ENCODE measurements around the gene COL1A1.

COL1A1 gene

GRCh38 chr17:50199803-50200456 lies 1.5 kb downstream of the COL1A1 start:
- peak; percentile 40 for DNase-seq (ENCODE audit: low read depth)
- TF ChIP-seq, protein P1, sequence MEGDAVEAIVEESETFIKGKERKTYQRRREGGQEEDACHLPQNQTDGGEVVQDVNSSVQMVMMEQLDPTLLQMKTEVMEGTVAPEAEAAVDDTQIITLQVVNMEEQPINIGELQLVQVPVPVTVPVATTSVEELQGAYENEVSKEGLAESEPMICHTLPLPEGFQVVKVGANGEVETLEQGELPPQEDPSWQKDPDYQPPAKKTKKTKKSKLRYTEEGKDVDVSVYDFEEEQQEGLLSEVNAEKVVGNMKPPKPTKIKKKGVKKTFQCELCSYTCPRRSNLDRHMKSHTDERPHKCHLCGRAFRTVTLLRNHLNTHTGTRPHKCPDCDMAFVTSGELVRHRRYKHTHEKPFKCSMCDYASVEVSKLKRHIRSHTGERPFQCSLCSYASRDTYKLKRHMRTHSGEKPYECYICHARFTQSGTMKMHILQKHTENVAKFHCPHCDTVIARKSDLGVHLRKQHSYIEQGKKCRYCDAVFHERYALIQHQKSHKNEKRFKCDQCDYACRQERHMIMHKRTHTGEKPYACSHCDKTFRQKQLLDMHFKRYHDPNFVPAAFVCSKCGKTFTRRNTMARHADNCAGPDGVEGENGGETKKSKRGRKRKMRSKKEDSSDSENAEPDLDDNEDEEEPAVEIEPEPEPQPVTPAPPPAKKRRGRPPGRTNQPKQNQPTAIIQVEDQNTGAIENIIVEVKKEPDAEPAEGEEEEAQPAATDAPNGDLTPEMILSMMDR (IDR thresholded peaks at IDR 0.05; ENCODE audit: low read depth, low read length, missing control alignments), result no peak
- H3K4me3 ChIP-seq (ENCODE audit: low read depth, low read length), result peak overlapping the region; percentile 45

- H3K4me3 ChIP-seq (ENCODE audit: low read depth, low read length), result peak overlapping the region; percentile 45
- TF ChIP-seq, protein P1 (IDR thresholded peaks at IDR 0.05; ENCODE audit: low read depth, low read length, missing control alignments), result no peak
- no peak for DNase-seq (ENCODE audit: low read depth)
Measured at GRCh38 chr17:50199211-50199802, 2.1 kb downstream of the COL1A1 start.

DNA sequence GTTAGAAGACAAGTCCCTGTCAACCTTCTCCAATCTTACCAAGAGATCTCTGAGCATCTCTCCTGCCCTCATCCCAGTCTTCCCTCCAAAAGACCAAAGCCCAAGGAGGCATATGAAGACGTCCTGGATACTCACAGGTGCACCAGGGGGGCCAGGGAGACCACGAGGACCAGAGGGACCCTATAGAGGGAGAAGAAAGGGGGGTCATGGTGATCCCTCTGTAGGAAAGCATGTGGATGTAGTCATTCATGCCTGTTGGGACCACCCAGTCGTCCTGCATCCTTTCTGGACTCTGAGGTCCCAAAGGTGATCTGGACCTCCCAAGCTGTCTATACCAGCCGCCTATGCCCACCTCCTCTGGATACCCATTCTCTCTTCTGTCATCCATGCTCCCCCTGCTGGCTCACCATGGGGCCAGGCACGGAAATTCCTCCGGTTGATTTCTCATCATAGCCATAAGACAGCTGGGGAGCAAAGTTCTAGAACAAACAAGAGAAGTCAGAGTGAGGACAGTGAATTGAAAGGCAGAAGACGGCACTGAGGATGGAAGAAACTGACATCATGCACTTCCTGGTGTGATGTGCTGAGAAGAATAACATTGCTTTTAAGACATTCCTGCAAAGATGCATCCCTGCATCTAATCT lies 3.3 kb downstream of the COL1A1 start:
- TF ChIP-seq, protein P1 (IDR thresholded peaks at IDR 0.05; ENCODE audit: low read depth, low read length, missing control alignments), result peak; percentile 71
- H3K4me3 ChIP-seq (ENCODE audit: low read depth, low read length), result no peak overlapping the region
- DNase-seq (ENCODE audit: low read depth), result no peak

- no peak overlapping the region for H3K4me3 ChIP-seq (ENCODE audit: low read depth, low read length)
- TF ChIP-seq, protein P1 (IDR thresholded peaks at IDR 0.05; ENCODE audit: low read depth, low read length, missing control alignments), result no peak
- no peak for DNase-seq (ENCODE audit: low read depth)
Measured at GRCh38 chr17:50196826-50197225, 4.6 kb downstream of the COL1A1 start.

DNA sequence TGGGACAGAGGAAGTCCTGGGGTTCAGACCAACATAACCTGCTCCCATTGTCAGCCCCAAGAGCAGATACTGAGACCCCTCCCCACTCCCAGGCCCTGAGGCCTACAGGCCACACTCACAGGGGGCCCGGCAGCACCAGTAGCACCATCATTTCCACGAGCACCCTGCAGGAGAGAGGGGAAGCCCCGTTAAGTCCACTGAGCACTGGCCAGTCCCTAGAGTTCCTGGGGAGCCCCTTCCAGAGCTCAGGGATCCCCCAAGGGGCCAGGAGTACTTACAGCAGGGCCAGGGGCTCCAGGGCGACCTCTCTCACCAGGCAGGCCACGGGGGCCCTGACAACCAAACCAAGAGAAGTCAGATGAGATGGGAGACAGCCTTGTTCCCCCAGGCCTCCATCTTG lies 5.4 kb downstream of the COL1A1 start:
- H3K4me3 ChIP-seq (ENCODE audit: low read depth, low read length), result no peak overlapping the region
- DNase-seq (ENCODE audit: low read depth), result no peak
- TF ChIP-seq, protein P1 (IDR thresholded peaks at IDR 0.05; ENCODE audit: low read depth, low read length, missing control alignments), result no peak

GRCh38 chr17:50194934-50195865 lies 6.2 kb downstream of the COL1A1 start:
- no peak overlapping the region for H3K4me3 ChIP-seq (ENCODE audit: low read depth, low read length)
- DNase-seq (ENCODE audit: low read depth), result no peak
- TF ChIP-seq, protein P1 (IDR thresholded peaks at IDR 0.05; ENCODE audit: low read depth, low read length, missing control alignments), result peak; percentile 26
